GM12801 (cell line): ENCODE results near the gene INTS1.

Source experiments
- CTCF ChIP-seq: IDR thresholded peaks from one replicate; pipeline ENCODE4 v1.5.1; 2011; ENCODE audit warnings: control low read depth; ENCODE audit not compliant: insufficient read length; ENCODE audit errors: extremely low read depth

Gene INTS1

GRCh38 chr7:1466524-1467271 is 37.5 kb downstream of the INTS1 start:
- no peak for TF ChIP-seq CTCF

GRCh38 chr7:1464694-1465093 is 39.5 kb downstream of the INTS1 start:
- no peak for TF ChIP-seq CTCF

GRCh38 chr7:1463676-1464223 is 40.4 kb downstream of the INTS1 start:
- TF ChIP-seq CTCF, result no peak

GRCh38 chr7:1461646-1462375 is 42.4 kb downstream of the INTS1 start:
- TF ChIP-seq CTCF, result no peak

- TF ChIP-seq CTCF, result no peak
Measured at GRCh38 chr7:1460821-1461645, 43.2 kb downstream of the INTS1 start.

GRCh38 chr7:1459920-1460820 is 44.0 kb downstream of the INTS1 start:
- no peak for TF ChIP-seq CTCF
